Measurements from ENCODE around the gene SUN2. TPM values are rescaled to one million over a fixed set of nuclear protein-coding genes. Genes with fewer than 3 reads are reported as not detected.

The SUN2 gene
- total and polyA plus RNA-seq, 10 of the 15 experiments (the other 5 are each of a cell fraction or from before 2014, with no cell fraction given), result 0.18 to 107 (median 35.9) TPM

DNA sequence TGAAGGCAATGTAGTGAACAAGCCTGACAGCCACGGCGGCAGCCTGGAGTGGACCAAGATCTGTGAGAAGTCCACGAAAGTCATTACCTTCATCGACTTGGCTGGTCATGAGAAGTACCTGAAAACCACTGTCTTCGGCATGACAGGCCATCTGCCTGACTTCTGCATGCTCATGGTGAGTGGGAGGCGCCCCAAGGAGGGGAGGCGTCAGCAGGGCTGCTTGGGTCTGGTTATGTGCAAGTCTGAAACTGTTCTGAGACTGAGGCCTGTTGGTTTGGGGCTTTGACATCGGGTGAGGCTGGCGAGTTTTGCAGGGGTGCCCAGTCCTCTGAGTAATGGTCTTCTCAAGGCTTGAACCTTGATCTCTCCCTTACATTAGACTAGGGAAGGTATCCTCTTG, 39.0 kb downstream of the SUN2 start:
- H3K9ac ChIP-seq (ENCODE audit: control insufficient read depth, insufficient read depth, low read length), result no peak overlapping the region
- no peak for ATAC-seq

More for the DNA sequence above, 39.0 kb downstream of the SUN2 start:
- TF ChIP-seq CHD2 (IDR thresholded peaks at IDR 0.05; ENCODE audit: borderline replicate concordance, low read depth, low read length), result no peak
- no peak for TF ChIP-seq REST (IDR thresholded peaks at IDR 0.05; ENCODE audit: low read depth, low read length)
- no peak for TF ChIP-seq FOXM1 (IDR thresholded peaks at IDR 0.05; ENCODE audit: low read depth, low read length)
- TF ChIP-seq NRF1 (conservative IDR thresholded peaks at IDR 0.05; ENCODE audit: low read depth, low read length), result no peak
- no peak for TF ChIP-seq YY1 (IDR thresholded peaks at IDR 0.05; ENCODE audit: low read depth, low read length)
- TF ChIP-seq PBX3 (IDR thresholded peaks at IDR 0.05; ENCODE audit: insufficient replicate concordance, low read depth, low read length), result no peak
- TF ChIP-seq, protein P1, sequence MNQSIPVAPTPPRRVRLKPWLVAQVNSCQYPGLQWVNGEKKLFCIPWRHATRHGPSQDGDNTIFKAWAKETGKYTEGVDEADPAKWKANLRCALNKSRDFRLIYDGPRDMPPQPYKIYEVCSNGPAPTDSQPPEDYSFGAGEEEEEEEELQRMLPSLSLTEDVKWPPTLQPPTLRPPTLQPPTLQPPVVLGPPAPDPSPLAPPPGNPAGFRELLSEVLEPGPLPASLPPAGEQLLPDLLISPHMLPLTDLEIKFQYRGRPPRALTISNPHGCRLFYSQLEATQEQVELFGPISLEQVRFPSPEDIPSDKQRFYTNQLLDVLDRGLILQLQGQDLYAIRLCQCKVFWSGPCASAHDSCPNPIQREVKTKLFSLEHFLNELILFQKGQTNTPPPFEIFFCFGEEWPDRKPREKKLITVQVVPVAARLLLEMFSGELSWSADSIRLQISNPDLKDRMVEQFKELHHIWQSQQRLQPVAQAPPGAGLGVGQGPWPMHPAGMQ (IDR thresholded peaks at IDR 0.05; ENCODE audit: borderline replicate concordance), result no peak
- TF ChIP-seq STAT1 (conservative IDR thresholded peaks at IDR 0.05), result no peak
- SMC1A ChIA-PET (ENCODE audit: uncharacterized antibody, unreplicated experiment), result no interaction called here
- Histone ChIP-seq H3K4me1 (ENCODE audit: control insufficient read depth, insufficient read depth, low read length) (no peaks in the 10 kb centered on the region; the same call in 1 of the 2 replicates), H3K36me3 (ENCODE audit: control insufficient read depth in 2 of 2, insufficient read depth in 2 of 2, low read length in 1 of 2) (peaks cover 26 to 42% of the 10 kb centered on the region in 2 experiments), H3K79me2 (ENCODE audit: control insufficient read depth, insufficient read depth, low read length) (peaks cover 31% of the 10 kb centered on the region), H2AFZ (ENCODE audit: control insufficient read depth, low read depth, low read length) (no peak overlapping the region), H3K4me2 (ENCODE audit: control insufficient read depth, insufficient read depth) (no peak overlapping the region), H4K20me1 (ENCODE audit: control insufficient read depth, insufficient read depth) (peaks cover 12% of the 10 kb centered on the region), H3K27ac (ENCODE audit: control insufficient read depth, insufficient read depth) (no peak overlapping the region), H3K9me3 (replicated peaks; ENCODE audit: control insufficient read depth, insufficient read depth, low read length) (no peaks in the 10 kb centered on the region), H3K4me3 (no peak overlapping the region), H3K27me3 (replicated peaks in 1 of 2; ENCODE audit: control insufficient read depth in 2 of 2, insufficient read depth in 2 of 2, low read length in 1 of 2) (no peaks in the 10 kb centered on the region)
- RAD21 ChIA-PET (ENCODE audit: unreplicated experiment), result no interaction called here
- CTCF ChIA-PET, result no interaction called here
- no peak for DNase-seq (ENCODE audit: low read depth, low spot score)
- intact Hi-C loops (cut with micrococcal nuclease; ENCODE audit: unreplicated experiment) (no loop called here), in situ Hi-C loops (cut with MboI) (no loop called here)
- POLR2A ChIA-PET, result no interaction called here
- FAIRE-seq, result no peak
- no TSS peak for BruUV-seq (replicated peaks)
- 95% methylated on average over 9 of the region's 9 CpGs for WGBS (ENCODE audit: insufficient coverage, insufficient replicate concordance, low lambda C conversion rate, missing lambda C conversion rate)

All from GM12878 (cell line).